ENCODE results near the gene COG1.
"Not testable (repeated sequence)": the region's sequence is repeated elsewhere in the genome, so short reads cannot be mapped to it uniquely, and the experiment has no call there.

COG1 gene

DNA sequence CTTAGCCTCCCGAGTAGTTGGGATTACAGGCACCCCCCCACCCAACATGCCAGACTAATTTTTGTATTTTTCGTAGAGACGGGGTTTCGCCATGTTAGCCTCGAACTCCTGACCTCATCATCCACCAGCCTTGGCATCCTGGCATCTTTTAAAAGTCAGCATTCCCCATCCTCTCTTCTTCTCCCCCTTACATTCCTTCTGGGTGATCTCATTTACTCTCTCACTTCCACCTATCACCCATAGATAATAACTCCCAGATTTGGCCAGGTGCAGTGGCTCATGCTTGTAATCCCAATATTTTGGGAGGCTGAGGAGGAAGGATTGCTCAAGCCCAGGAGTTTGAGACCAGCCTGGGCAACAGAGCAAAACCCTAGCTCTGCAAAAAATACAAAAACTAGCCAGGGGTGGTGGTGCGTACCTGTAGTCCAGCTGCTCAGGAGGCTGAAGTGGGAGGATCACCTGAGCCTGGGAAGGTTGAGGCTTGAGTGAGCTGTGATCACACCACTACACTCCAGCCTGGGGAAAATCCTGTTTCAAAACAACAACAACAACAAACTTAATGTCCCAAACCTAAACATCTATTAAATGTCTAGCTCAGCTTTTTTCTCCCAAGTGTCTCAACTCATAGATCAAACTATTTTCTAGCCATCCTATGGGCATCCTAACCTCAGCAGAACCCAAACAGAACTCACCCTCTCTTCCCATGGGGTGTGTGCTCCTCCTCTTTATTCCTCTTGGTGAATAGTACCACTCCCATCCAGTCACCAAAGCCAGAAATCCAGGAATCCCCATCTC lies 44.1 kb upstream of the COG1 start:
- Histone ChIP-seq H3K4me2 (ENCODE audit: insufficient read depth, low read length) (no peak overlapping the region), H3K4me1 (ENCODE audit: insufficient read depth, low read length) (peaks cover 7% of the 10 kb centered on the region), H3K9me3 (ENCODE audit: insufficient read depth, low read length, severe bottlenecking) (peaks cover 15% of the 10 kb centered on the region), H4K20me1 (ENCODE audit: insufficient read depth, low read length) (no peaks in the 10 kb centered on the region), H3K9ac (ENCODE audit: low read depth, low read length) (no peak overlapping the region), H3K27ac (ENCODE audit: low read length) (no peak overlapping the region), H2AFZ (ENCODE audit: low read depth, low read length) (no peak overlapping the region), H3K36me3 (ENCODE audit: insufficient read depth, low read length) (no peaks in the 10 kb centered on the region), H3K27me3 (ENCODE audit: insufficient read depth, low read length, poor library complexity) (no peaks in the 10 kb centered on the region), H3K79me2 (ENCODE audit: insufficient read depth, low read length) (no peaks in the 10 kb centered on the region), H3K4me3 (ENCODE audit: low read depth in 1 of 2, low read length in 2 of 2) (no peak overlapping the region)
- DNase-seq = no peak
- ATAC-seq (ENCODE audit: insufficient read depth, low read depth) = no peak
- TF ChIP-seq, protein P1, sequence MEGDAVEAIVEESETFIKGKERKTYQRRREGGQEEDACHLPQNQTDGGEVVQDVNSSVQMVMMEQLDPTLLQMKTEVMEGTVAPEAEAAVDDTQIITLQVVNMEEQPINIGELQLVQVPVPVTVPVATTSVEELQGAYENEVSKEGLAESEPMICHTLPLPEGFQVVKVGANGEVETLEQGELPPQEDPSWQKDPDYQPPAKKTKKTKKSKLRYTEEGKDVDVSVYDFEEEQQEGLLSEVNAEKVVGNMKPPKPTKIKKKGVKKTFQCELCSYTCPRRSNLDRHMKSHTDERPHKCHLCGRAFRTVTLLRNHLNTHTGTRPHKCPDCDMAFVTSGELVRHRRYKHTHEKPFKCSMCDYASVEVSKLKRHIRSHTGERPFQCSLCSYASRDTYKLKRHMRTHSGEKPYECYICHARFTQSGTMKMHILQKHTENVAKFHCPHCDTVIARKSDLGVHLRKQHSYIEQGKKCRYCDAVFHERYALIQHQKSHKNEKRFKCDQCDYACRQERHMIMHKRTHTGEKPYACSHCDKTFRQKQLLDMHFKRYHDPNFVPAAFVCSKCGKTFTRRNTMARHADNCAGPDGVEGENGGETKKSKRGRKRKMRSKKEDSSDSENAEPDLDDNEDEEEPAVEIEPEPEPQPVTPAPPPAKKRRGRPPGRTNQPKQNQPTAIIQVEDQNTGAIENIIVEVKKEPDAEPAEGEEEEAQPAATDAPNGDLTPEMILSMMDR (IDR thresholded peaks at IDR 0.05; ENCODE audit: borderline replicate concordance, extremely low read depth, low read length, poor library complexity, severe bottlenecking) = no peak
- no peak for TF ChIP-seq EZH2 (IDR thresholded peaks at IDR 0.05; ENCODE audit: borderline replicate concordance, low read depth, low read length, severe bottlenecking)

DNA sequence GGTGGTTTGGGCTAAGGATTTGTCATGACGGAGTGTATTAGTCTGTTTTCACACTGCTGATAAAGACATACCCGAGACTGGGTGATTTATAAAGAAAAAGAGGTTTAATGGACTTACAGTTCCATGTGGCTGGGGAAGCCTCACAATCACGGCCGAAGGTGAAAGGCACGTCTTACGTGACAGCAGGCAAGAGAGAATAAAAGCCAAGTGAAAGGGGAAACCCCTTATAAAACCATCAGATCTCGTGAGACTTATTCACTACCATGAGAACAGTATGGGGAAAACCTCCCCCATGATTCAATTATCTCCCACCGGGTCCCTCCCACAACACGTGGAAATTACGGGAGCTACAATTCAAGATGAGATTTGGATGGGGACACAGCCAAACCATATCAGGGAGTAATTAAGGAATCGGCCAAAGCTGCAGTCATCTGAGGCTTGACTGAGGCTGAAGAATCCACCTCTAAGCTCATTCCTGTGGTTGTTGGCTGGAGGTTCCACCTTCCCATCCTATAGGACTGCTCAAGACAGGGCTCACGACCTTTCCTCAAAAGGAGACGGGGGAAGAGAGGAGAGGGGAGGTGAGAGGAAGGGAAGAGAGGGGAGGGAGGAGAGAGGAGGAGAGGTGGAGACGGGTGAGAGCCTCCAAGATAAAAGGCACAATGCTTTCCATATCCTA lies 42.1 kb upstream of the COG1 start:
- H3K4me2 ChIP-seq (ENCODE audit: insufficient read depth, low read length); H3K27ac ChIP-seq (ENCODE audit: low read length); DNase-seq; H2AFZ ChIP-seq (ENCODE audit: low read depth, low read length); H3K79me2 ChIP-seq (ENCODE audit: insufficient read depth, low read length); H3K4me3 ChIP-seq (ENCODE audit: low read depth in 1 of 2, low read length in 2 of 2); H3K4me1 ChIP-seq (ENCODE audit: insufficient read depth, low read length); H4K20me1 ChIP-seq (ENCODE audit: insufficient read depth, low read length); H3K36me3 ChIP-seq (ENCODE audit: insufficient read depth, low read length); H3K9ac ChIP-seq (ENCODE audit: low read depth, low read length); H3K9me3 ChIP-seq (ENCODE audit: insufficient read depth, low read length, severe bottlenecking); H3K27me3 ChIP-seq (ENCODE audit: insufficient read depth, low read length, poor library complexity); ATAC-seq (ENCODE audit: insufficient read depth, low read depth): not testable (repeated sequence)

DNA sequence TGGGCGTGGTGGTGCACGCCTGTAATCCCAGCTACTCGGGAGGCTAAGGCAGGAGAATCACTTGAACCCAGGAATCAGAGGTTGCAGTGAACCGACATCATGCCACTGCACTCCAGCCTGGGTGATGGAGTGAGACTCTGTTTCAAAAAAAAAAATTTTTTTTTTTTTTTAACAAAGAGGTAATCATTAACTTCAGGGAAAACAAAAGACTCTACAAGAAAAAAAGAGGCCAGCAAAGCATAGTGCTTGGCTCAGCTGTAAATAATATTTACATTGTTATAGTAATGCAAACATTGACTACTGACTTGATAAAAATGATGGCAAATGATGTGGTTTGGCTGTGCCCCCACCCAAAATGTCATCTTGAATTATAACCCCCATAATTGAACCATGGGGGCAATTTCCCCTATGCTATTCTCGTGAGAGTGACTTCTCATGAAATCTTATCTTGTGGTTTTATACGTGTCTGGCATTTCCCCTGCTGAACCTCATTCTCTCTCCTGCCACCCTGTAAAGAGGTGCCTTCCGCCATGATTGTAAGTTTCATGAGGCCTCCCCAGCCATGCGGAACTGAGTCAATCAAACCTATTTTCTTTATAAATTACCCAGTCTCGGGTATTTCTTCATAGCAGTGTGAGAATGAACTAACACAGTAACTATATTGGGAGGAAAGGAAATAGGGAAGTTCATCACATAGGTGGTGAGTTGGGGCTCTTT lies 40.8 kb upstream of the COG1 start:
- H3K9ac ChIP-seq (ENCODE audit: low read depth, low read length) = no peak overlapping the region
- H3K36me3 ChIP-seq (ENCODE audit: insufficient read depth, low read length) = no peaks in the 10 kb centered on the region
- H2AFZ ChIP-seq (ENCODE audit: low read depth, low read length) = no peak overlapping the region
- TF ChIP-seq EZH2 (IDR thresholded peaks at IDR 0.05; ENCODE audit: borderline replicate concordance, low read depth, low read length, severe bottlenecking) = no peak
- no peaks in the 10 kb centered on the region for H3K4me1 ChIP-seq (ENCODE audit: insufficient read depth, low read length)
- no peaks in the 10 kb centered on the region for H4K20me1 ChIP-seq (ENCODE audit: insufficient read depth, low read length)
- ATAC-seq (ENCODE audit: insufficient read depth, low read depth) = no peak
- no peaks in the 10 kb centered on the region for H3K27me3 ChIP-seq (ENCODE audit: insufficient read depth, low read length, poor library complexity)
- no peak for DNase-seq
- H3K9me3 ChIP-seq (ENCODE audit: insufficient read depth, low read length, severe bottlenecking) = no peaks in the 10 kb centered on the region
- no peak overlapping the region for H3K4me3 ChIP-seq (ENCODE audit: low read depth in 1 of 2, low read length in 2 of 2)
- no peaks in the 10 kb centered on the region for H3K79me2 ChIP-seq (ENCODE audit: insufficient read depth, low read length)
- no peak overlapping the region for H3K27ac ChIP-seq (ENCODE audit: low read length)
- no peak overlapping the region for H3K4me2 ChIP-seq (ENCODE audit: insufficient read depth, low read length)

GRCh38 chr17:73155410-73156165 lies 37.3 kb upstream of the COG1 start:
- Histone ChIP-seq H2AFZ (ENCODE audit: low read depth, low read length) (no peak overlapping the region), H3K4me1 (ENCODE audit: insufficient read depth, low read length) (no peaks in the 10 kb centered on the region), H3K9me3 (ENCODE audit: insufficient read depth, low read length, severe bottlenecking) (no peaks in the 10 kb centered on the region), H3K27me3 (ENCODE audit: insufficient read depth, low read length, poor library complexity) (no peaks in the 10 kb centered on the region), H3K36me3 (ENCODE audit: insufficient read depth, low read length) (no peaks in the 10 kb centered on the region), H3K9ac (ENCODE audit: low read depth, low read length) (no peak overlapping the region), H4K20me1 (ENCODE audit: insufficient read depth, low read length) (no peaks in the 10 kb centered on the region), H3K79me2 (ENCODE audit: insufficient read depth, low read length) (no peaks in the 10 kb centered on the region), H3K4me2 (ENCODE audit: insufficient read depth, low read length) (no peak overlapping the region), H3K4me3 (ENCODE audit: low read depth in 1 of 2, low read length in 2 of 2) (no peak overlapping the region), H3K27ac (ENCODE audit: low read length) (no peak overlapping the region)
- no peak for ATAC-seq (ENCODE audit: insufficient read depth, low read depth)
- DNase-seq = no peak
- TF ChIP-seq, protein P1 (IDR thresholded peaks at IDR 0.05; ENCODE audit: borderline replicate concordance, extremely low read depth, low read length, poor library complexity, severe bottlenecking) = no peak
- no peak for TF ChIP-seq EZH2 (IDR thresholded peaks at IDR 0.05; ENCODE audit: borderline replicate concordance, low read depth, low read length, severe bottlenecking)

All from DND-41 (cell line).